ENCODE data around the gene PCDH12. TPM values are rescaled to one million over a fixed set of nuclear protein-coding genes. Genes with fewer than 3 reads are reported as not detected.

The PCDH12 gene
- total and polyA plus RNA-seq, 8 donors = 0.32 to 1.7 (median 0.93) TPM

DNA sequence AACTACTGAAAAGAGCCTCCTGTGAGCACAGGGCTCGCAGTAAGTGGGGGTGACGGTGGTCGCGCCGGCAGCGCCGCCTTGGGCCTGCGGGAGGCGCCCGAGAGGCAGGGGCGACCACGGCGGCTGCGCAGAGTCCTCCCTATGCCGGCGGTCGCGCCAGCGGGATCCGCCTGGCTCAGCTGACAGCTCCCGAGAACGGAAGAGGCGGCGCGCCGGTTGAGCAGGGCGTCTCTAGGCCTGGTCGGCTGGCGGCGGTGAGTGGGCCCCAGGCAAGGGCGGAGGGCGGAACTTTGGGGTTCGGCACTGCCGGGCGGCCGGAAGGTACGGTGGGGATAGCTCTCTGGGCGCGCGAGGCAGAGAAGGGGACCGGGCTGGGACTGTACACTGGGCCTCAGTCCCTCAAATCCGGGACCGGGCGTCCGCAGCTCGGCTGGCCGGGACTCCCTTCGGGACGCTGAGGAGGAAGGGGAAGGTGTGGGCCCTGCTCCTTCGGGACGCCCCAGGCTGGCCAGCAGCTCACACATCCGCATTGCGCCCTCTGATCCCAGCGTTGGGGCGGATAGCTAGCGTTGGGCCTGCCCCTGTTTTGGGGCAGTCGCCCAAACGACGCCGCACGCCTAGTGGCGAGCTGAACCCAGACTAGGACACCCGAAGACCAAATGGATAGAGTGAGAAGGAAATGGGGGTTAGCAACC lies 11.1 kb upstream of the PCDH12 start, which contains the start of gene RNF14:
Gene RNF14 (plus strand): TSS at position 192 of the 695 bp plus-strand sequence. CDS start 4,484 bp downstream, outside the sequence.
- TF ChIP-seq, protein P1, sequence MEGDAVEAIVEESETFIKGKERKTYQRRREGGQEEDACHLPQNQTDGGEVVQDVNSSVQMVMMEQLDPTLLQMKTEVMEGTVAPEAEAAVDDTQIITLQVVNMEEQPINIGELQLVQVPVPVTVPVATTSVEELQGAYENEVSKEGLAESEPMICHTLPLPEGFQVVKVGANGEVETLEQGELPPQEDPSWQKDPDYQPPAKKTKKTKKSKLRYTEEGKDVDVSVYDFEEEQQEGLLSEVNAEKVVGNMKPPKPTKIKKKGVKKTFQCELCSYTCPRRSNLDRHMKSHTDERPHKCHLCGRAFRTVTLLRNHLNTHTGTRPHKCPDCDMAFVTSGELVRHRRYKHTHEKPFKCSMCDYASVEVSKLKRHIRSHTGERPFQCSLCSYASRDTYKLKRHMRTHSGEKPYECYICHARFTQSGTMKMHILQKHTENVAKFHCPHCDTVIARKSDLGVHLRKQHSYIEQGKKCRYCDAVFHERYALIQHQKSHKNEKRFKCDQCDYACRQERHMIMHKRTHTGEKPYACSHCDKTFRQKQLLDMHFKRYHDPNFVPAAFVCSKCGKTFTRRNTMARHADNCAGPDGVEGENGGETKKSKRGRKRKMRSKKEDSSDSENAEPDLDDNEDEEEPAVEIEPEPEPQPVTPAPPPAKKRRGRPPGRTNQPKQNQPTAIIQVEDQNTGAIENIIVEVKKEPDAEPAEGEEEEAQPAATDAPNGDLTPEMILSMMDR (IDR thresholded peaks at IDR 0.05) = peak; percentile 94 to 99 (median 98)
- H3K27me3 ChIP-seq = no peaks in the 10 kb centered on the region
- peak within 1 kb of the TSS; percentile 91 to 95 (median 92) for H3K27ac ChIP-seq
- no peak for FAIRE-seq
- H3K36me3 ChIP-seq = peaks cover 0 to 7% (median 6%) of the 10 kb centered on the region in 3 donors
- no peaks in the 10 kb centered on the region for H3K9me3 ChIP-seq
- H3K4me3 ChIP-seq = peak within 1 kb of the TSS; percentile 64 to 87 (median 78)
- peak; percentile 97 to 99 (median 98) for ATAC-seq
- 0% methylated on average over 50 to 63 of the region's 63 CpGs for WGBS, 2 donors
- peak; percentile 91 to 98 (median 93) for DNase-seq
- H3K4me1 ChIP-seq = peaks cover 13 to 19% (median 16%) of the 10 kb centered on the region in 3 donors
- intact Hi-C loops (cut with DNase I) = no loop called here

DNA sequence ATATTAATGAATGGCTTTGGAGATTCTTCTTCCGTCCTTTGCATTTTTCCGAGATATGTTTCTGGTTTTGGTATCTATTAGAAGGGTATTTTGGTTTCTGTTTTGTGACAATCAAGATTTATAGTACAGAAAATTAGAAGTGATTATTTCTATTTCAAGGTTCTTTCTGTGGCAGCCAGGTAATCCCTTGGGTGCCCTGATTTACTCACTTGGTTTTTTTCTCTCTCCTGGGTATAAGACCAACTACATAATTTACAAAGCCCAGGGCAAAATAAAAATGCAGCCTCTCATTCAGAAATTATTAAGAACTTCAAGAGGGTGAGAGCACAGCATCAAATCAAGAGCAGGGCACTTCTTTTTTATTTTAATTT lies 8.9 kb upstream of the PCDH12 start:
- peaks cover 0 to 6% (median 0%) of the 10 kb centered on the region in 3 donors for H3K36me3 ChIP-seq
- no peak overlapping the region for H3K27ac ChIP-seq
- H3K4me1 ChIP-seq = peaks cover 13 to 16% (median 15%) of the 10 kb centered on the region in 3 donors
- TF ChIP-seq, protein P1 (IDR thresholded peaks at IDR 0.05) = no peak
- intact Hi-C loops (cut with DNase I) = no loop called here
- H3K9me3 ChIP-seq = no peaks in the 10 kb centered on the region
- 88 to 94% methylated on average over 2 of the region's 2 CpGs for WGBS, 2 donors
- no peak for DNase-seq
- no peak for ATAC-seq
- H3K27me3 ChIP-seq = no peaks in the 10 kb centered on the region
- H3K4me3 ChIP-seq = no peak overlapping the region
- no peak for FAIRE-seq

DNA sequence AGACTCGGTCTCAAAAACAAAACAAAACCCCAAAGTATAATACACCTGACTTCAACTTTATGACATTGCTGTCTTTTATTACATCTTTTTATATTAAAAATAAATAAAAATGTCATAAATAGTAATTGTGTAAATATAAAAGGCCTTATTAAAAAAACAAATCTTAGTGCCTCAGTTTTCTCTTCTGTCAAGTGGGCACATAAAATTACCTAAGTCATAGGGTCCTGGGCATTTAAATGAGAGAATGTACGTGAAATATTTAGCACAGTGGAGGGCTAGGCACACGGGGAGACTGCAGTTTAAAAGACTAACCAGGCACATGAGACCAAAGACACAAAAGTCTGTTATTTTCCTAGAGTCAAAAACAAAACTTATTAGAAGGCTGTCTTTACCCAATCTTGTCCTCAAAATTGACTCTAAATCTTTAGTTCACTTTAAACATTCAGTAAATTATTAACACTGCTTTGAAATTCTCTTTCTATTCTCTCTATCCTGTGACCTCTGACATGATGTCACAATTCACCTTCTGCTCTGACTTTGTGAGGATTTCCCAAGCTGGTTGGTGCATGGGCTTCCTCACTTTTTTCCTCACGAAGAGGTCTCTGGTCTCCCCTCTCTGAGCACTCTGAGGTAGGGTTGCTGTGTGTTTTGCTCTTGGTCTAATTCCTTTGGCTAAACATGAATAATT lies 8.4 kb upstream of the PCDH12 start:
- WGBS, 2 donors = 62 to 69% methylated on average over 4 of the region's 4 CpGs
- Histone ChIP-seq H3K27me3 (no peaks in the 10 kb centered on the region), H3K9me3 (no peaks in the 10 kb centered on the region), H3K4me3 (no peak overlapping the region), H3K36me3 (peaks cover 0 to 6% (median 0%) of the 10 kb centered on the region in 3 donors), H3K4me1 (peaks cover 13 to 16% (median 15%) of the 10 kb centered on the region in 3 donors), H3K27ac (no peak overlapping the region)
- FAIRE-seq = no peak
- ATAC-seq = no peak
- intact Hi-C loops (cut with DNase I) = no loop called here
- DNase-seq = no peak
- TF ChIP-seq, protein P1 (IDR thresholded peaks at IDR 0.05) = no peak

DNA sequence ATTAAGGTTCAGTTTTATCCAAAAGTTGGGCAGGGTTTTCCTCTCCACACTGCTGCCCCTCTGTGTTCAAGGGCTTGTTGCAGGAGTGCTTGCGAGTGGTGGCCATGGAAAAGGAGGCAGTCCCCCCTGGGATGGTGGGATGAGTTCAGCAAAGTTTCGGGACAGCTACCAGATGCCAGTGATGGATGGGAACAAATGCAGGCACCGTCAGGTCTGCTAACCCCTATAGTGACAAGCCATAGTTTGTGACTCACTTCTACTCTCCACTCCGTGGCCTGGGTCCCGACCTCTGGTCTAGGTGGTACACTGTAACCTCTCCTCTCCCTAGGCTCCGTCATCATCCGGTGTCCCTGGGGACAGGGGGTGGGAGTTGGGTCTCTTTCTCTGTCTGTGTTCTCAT lies 7.1 kb upstream of the PCDH12 start:
- no peak for ATAC-seq
- no peaks in the 10 kb centered on the region for H3K9me3 ChIP-seq
- no peak for DNase-seq
- H3K4me1 ChIP-seq = peaks cover 5 to 10% (median 6%) of the 10 kb centered on the region in 3 donors
- no peaks in the 10 kb centered on the region for H3K36me3 ChIP-seq
- H3K27ac ChIP-seq = no peak overlapping the region
- TF ChIP-seq, protein P1 (IDR thresholded peaks at IDR 0.05) = no peak
- 51 to 75% methylated on average over 7 of the region's 7 CpGs for WGBS, 2 donors
- intact Hi-C loops (cut with DNase I) = no loop called here
- H3K4me3 ChIP-seq = no peak overlapping the region
- FAIRE-seq = no peak
- H3K27me3 ChIP-seq = no peaks in the 10 kb centered on the region

Measured in pancreas (tissue), 10 donors.